Astrocyte (in vitro differentiated cells and primary cell): ENCODE data around the gene DNAH9. TPM values are rescaled to one million over a fixed set of nuclear protein-coding genes. Genes with fewer than 3 reads are reported as not detected.

ENCODE experiments used
- DNase-seq: peaks from one replicate; pipeline ENCODE4 v3.0.0-alpha.2; 2010; ENCODE audit warnings: low read depth
- FAIRE-seq: peaks from 2 replicates; lab custom pipeline; 2011; peaks lifted over from hg19 to GRCh38; lab: Jason Lieb, UNC
- H2AFZ ChIP-seq: 2 replicates; pipeline ENCODE4 v1.6.0; 2012; ENCODE audit warnings: low read depth, low read length, inconsistent platforms
- H3K27ac ChIP-seq: 2 replicates; pipeline ENCODE4 v1.5.1; 2011; ENCODE audit warnings: low read depth, low read length, inconsistent platforms
- H3K27me3 ChIP-seq: 2 replicates; pipeline ENCODE4 v1.6.0; 2011; ENCODE audit warnings: low read length, inconsistent platforms; ENCODE audit not compliant: insufficient read depth
- H3K36me3 ChIP-seq: 2 replicates; pipeline ENCODE4 v1.5.1; 2011; ENCODE audit warnings: low read length, inconsistent platforms; ENCODE audit not compliant: insufficient read depth
- H3K4me1 ChIP-seq: 2 replicates; pipeline ENCODE4 v1.5.1; 2011; ENCODE audit warnings: low read length, inconsistent platforms; ENCODE audit not compliant: insufficient read depth
- H3K4me2 ChIP-seq: 2 replicates; pipeline ENCODE4 v1.6.0; 2012; ENCODE audit warnings: low read length, inconsistent platforms
- H3K4me3 ChIP-seq: 2 replicates; pipeline ENCODE4 v1.5.1; 2011; ENCODE audit warnings: low read depth, mild to moderate bottlenecking, low read length, inconsistent platforms; ENCODE audit not compliant: insufficient read depth
- H3K79me2 ChIP-seq: 2 replicates; pipeline ENCODE4 v1.6.0; 2012; ENCODE audit warnings: mild to moderate bottlenecking, low read length, inconsistent platforms; ENCODE audit not compliant: insufficient read depth
- H3K9ac ChIP-seq: 2 replicates; pipeline ENCODE4 v1.6.0; 2012; ENCODE audit warnings: mild to moderate bottlenecking, low read length, inconsistent platforms
- H3K9me3 ChIP-seq: 2 replicates; pipeline ENCODE4 v1.5.1; 2012; ENCODE audit warnings: low read depth, mild to moderate bottlenecking, low read length, inconsistent platforms; ENCODE audit not compliant: insufficient read depth
- H4K20me1 ChIP-seq: 2 replicates; pipeline ENCODE4 v1.6.0; 2012; ENCODE audit warnings: low read length, inconsistent platforms; ENCODE audit not compliant: insufficient read depth
- H3K27ac Mint-ChIP-seq: one replicate; pipeline ENCODE4 v1.8.0; 2021; ENCODE audit warnings: mild to moderate bottlenecking, mixed read lengths; ENCODE audit not compliant: unreplicated experiment
- H3K27me3 Mint-ChIP-seq: one replicate; pipeline ENCODE4 v1.8.0; 2021; ENCODE audit warnings: low read depth, mixed read lengths; ENCODE audit not compliant: unreplicated experiment
- H3K36me3 Mint-ChIP-seq: one replicate; pipeline ENCODE4 v1.8.0; 2021; ENCODE audit warnings: low read depth, mixed read lengths; ENCODE audit not compliant: unreplicated experiment
- H3K4me1 Mint-ChIP-seq: one replicate; pipeline ENCODE4 v1.8.0; 2021; ENCODE audit warnings: low read depth, mixed read lengths; ENCODE audit not compliant: unreplicated experiment
- H3K4me3 Mint-ChIP-seq: one replicate; pipeline ENCODE4 v1.8.0; 2021; ENCODE audit warnings: mild to moderate bottlenecking, moderate library complexity, mixed read lengths; ENCODE audit not compliant: unreplicated experiment
- H3K9me3 Mint-ChIP-seq: one replicate; pipeline ENCODE4 v1.8.0; 2021; ENCODE audit warnings: mild to moderate bottlenecking, mixed read lengths; ENCODE audit not compliant: unreplicated experiment
- CTCF ChIP-seq: IDR thresholded peaks from 2 replicates; pipeline ENCODE4 v1.5.1; 2011; ENCODE audit warnings: low read depth, mild to moderate bottlenecking, inconsistent platforms, low read length, moderate library complexity; ENCODE audit not compliant: insufficient read depth
- EZH2 ChIP-seq: IDR thresholded peaks from 2 replicates; pipeline ENCODE4 v1.6.1; 2012; ENCODE audit warnings: mild to moderate bottlenecking, low read length, inconsistent platforms; ENCODE audit not compliant: insufficient read depth
- total RNA-seq: library from RNA; stranded (reverse); gene quantifications from 2 replicates; pipeline ENCODE4 v1.2.1, GENCODE V29; 2021

The DNAH9 gene
- total RNA-seq, 1 donor from 2014 or later, result not detected

- Histone ChIP-seq H3K4me3 (no peak overlapping the region), H2AFZ (no peak overlapping the region), H3K9me3 (peaks cover 4% of the 10 kb centered on the region), H3K9ac (no peak overlapping the region), H3K36me3 (no peaks in the 10 kb centered on the region), H3K27ac (no peak overlapping the region), H4K20me1 (no peaks in the 10 kb centered on the region), H3K27me3 (no peaks in the 10 kb centered on the region), H3K4me1 (no peaks in the 10 kb centered on the region), H3K4me2 (no peak overlapping the region), H3K79me2 (no peaks in the 10 kb centered on the region)
- H3K36me3 Mint-ChIP-seq, result no peaks in the 10 kb centered on the region
- H3K4me3 Mint-ChIP-seq, result no peak overlapping the region
- no peak overlapping the region for H3K27ac Mint-ChIP-seq
- H3K9me3 Mint-ChIP-seq, result peaks cover 7% of the 10 kb centered on the region
- no peaks in the 10 kb centered on the region for H3K27me3 Mint-ChIP-seq
- no peaks in the 10 kb centered on the region for H3K4me1 Mint-ChIP-seq
- no peak for DNase-seq
- no peak for FAIRE-seq
- TF ChIP-seq EZH2 (no peak), CTCF (no peak)
Observed at GRCh38 chr17:11693284-11693683, 95.0 kb downstream of the DNAH9 start.

DNA sequence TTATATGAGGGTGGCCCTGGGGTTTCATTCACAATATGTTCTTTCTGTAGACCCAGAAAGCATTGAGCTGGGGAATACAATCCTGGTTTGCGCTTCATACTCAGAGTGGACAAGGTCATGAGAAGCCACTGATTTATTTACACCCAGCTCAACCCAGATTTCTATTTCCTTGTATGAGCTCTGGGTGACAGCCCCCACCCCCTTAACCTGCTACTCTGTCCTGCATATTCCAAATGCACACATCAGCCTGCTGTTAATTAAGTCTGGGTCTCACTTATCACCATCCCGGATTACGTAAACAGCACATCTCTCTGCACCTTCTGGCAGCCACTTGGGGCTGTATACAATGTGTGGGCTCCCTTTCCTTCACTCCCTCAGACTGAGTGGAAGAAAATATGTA, 102.4 kb downstream of the DNAH9 start:
- H3K9me3 Mint-ChIP-seq, result peaks cover 17% of the 10 kb centered on the region
- no peak overlapping the region for H3K4me2 ChIP-seq
- H3K27ac ChIP-seq, result no peak overlapping the region
- no peaks in the 10 kb centered on the region for H3K79me2 ChIP-seq
- no peaks in the 10 kb centered on the region for H3K36me3 Mint-ChIP-seq
- H3K9ac ChIP-seq, result no peak overlapping the region
- TF ChIP-seq EZH2, result no peak
- TF ChIP-seq CTCF, result no peak
- H3K36me3 ChIP-seq, result no peaks in the 10 kb centered on the region
- H3K4me1 ChIP-seq, result no peaks in the 10 kb centered on the region
- H3K27ac Mint-ChIP-seq, result no peak overlapping the region
- H4K20me1 ChIP-seq, result no peaks in the 10 kb centered on the region
- peaks cover 10% of the 10 kb centered on the region for H3K9me3 ChIP-seq
- no peaks in the 10 kb centered on the region for H3K27me3 Mint-ChIP-seq
- H2AFZ ChIP-seq, result no peak overlapping the region
- no peak overlapping the region for H3K4me3 ChIP-seq
- FAIRE-seq, result no peak
- DNase-seq, result no peak
- no peaks in the 10 kb centered on the region for H3K4me1 Mint-ChIP-seq
- no peak overlapping the region for H3K4me3 Mint-ChIP-seq
- H3K27me3 ChIP-seq, result no peaks in the 10 kb centered on the region

GRCh38 chr17:11701911-11702310, 103.6 kb downstream of the DNAH9 start:
- no peak overlapping the region for H3K4me3 ChIP-seq
- no peaks in the 10 kb centered on the region for H3K79me2 ChIP-seq
- no peak overlapping the region for H3K4me2 ChIP-seq
- H3K9me3 ChIP-seq, result peaks cover 10% of the 10 kb centered on the region
- H3K9ac ChIP-seq, result no peak overlapping the region
- no peak overlapping the region for H3K27ac ChIP-seq
- no peaks in the 10 kb centered on the region for H3K4me1 ChIP-seq
- Mint-ChIP-seq H3K4me3 (no peak overlapping the region), H3K9me3 (peaks cover 16% of the 10 kb centered on the region), H3K27me3 (no peaks in the 10 kb centered on the region), H3K27ac (no peak overlapping the region), H3K4me1 (no peaks in the 10 kb centered on the region), H3K36me3 (no peaks in the 10 kb centered on the region)
- no peaks in the 10 kb centered on the region for H3K36me3 ChIP-seq
- FAIRE-seq (no peak), DNase-seq (no peak)
- H4K20me1 ChIP-seq, result no peaks in the 10 kb centered on the region
- no peaks in the 10 kb centered on the region for H3K27me3 ChIP-seq
- no peak for TF ChIP-seq EZH2
- TF ChIP-seq CTCF, result no peak
- no peak overlapping the region for H2AFZ ChIP-seq
